Measurements from ENCODE around the gene GSKIP.

Gene GSKIP

GRCh38 chr14:96383445-96383844 lies 20.1 kb downstream of the GSKIP start:
- no peak for DNase-seq

GRCh38 chr14:96384053-96384452 lies 20.7 kb downstream of the GSKIP start:
- no peak for DNase-seq

- no peak for DNase-seq
These were observed 21.4 kb downstream of the GSKIP start for GRCh38 chr14:96384740-96385139.

GRCh38 chr14:96385385-96385784 lies 22.1 kb downstream of the GSKIP start:
- no peak for DNase-seq

- no peak for DNase-seq
These were observed 27.6 kb downstream of the GSKIP start for GRCh38 chr14:96390965-96391292.

- DNase-seq, result peak; percentile 99
These were observed 28.2 kb downstream of the GSKIP start for GRCh38 chr14:96391293-96392118.

GRCh38 chr14:96393071-96393691 lies 29.9 kb downstream of the GSKIP start:
- DNase-seq, result no peak

GRCh38 chr14:96394047-96394815 lies 30.9 kb downstream of the GSKIP start:
- DNase-seq, result no peak

- no peak for DNase-seq
These were observed 35.1 kb downstream of the GSKIP start for GRCh38 chr14:96398432-96398831.

GRCh38 chr14:96398921-96399320 lies 35.6 kb downstream of the GSKIP start:
- no peak for DNase-seq

- no peak for DNase-seq
These were observed 36.1 kb downstream of the GSKIP start for GRCh38 chr14:96399405-96399804.

- no peak for DNase-seq
These were observed 37.2 kb downstream of the GSKIP start for GRCh38 chr14:96400495-96400894.

GRCh38 chr14:96403409-96403808 lies 40.1 kb downstream of the GSKIP start:
- no peak for DNase-seq

- DNase-seq, result no peak
These were observed 42.4 kb downstream of the GSKIP start for GRCh38 chr14:96405677-96406076.

- DNase-seq, result no peak
These were observed 44.7 kb downstream of the GSKIP start for GRCh38 chr14:96407935-96408570.

GRCh38 chr14:96408608-96409007 lies 45.3 kb downstream of the GSKIP start:
- DNase-seq, result no peak

- DNase-seq, result no peak
These were observed 46.4 kb downstream of the GSKIP start for GRCh38 chr14:96409701-96410100.

- DNase-seq, result no peak
These were observed 46.8 kb downstream of the GSKIP start for GRCh38 chr14:96410119-96410518.

- DNase-seq, result no peak
These were observed 50.2 kb downstream of the GSKIP start for GRCh38 chr14:96413526-96413925.

- no peak for DNase-seq
These were observed 52.2 kb downstream of the GSKIP start for GRCh38 chr14:96415559-96415958.

- no peak for DNase-seq
These were observed 53.0 kb downstream of the GSKIP start for GRCh38 chr14:96416292-96416691.

GRCh38 chr14:96417254-96417653 lies 53.9 kb downstream of the GSKIP start:
- no peak for DNase-seq

GRCh38 chr14:96418075-96418474 lies 54.7 kb downstream of the GSKIP start:
- DNase-seq, result no peak
